Measurements from ENCODE around the gene EFR3B. TPM values are rescaled to one million over a fixed set of nuclear protein-coding genes. Genes with fewer than 3 reads are reported as not detected.

EFR3B gene
- total and polyA plus RNA-seq, 2 of the 4 experiments (the other 2 are of a cell fraction) = 0.38 to 0.90 TPM

GRCh38 chr2:25204190-25204838, 162.4 kb downstream of the EFR3B start:
- in situ Hi-C loops (cut with MboI; ENCODE audit: low sequenced_read_pairs) = no loop called here
- no peak for DNase-seq
- Histone ChIP-seq H3K9me3 (ENCODE audit: control insufficient read depth, insufficient read depth, low read length) (no peaks in the 10 kb centered on the region), H3K27me3 (ENCODE audit: control insufficient read depth, insufficient read depth, low read length) (peaks cover 2% of the 10 kb centered on the region), H4K8ac (ENCODE audit: low read depth in 2 of 2, low read length in 2 of 2) (no peak overlapping the region), H2BK20ac (ENCODE audit: low read depth, low read length) (no peak overlapping the region), H4K20me1 (ENCODE audit: insufficient read depth, low read length) (no peaks in the 10 kb centered on the region), H3K9ac (ENCODE audit: low read depth, low read length) (no peak overlapping the region), H2BK5ac (ENCODE audit: low read depth, low read length, poor library complexity, severe bottlenecking) (no peak overlapping the region), H3K9me1 (ENCODE audit: insufficient read depth, low read length) (no peaks in the 10 kb centered on the region), H3K79me1 (ENCODE audit: low read depth in 1 of 2, low read length in 2 of 2) (no peaks in the 10 kb centered on the region), H3K4me2 (ENCODE audit: low read depth, low read length) (no peak overlapping the region), H3K14ac (replicated peaks; ENCODE audit: low read depth, low read length) (no peak overlapping the region), H4K5ac (ENCODE audit: low read depth, low read length) (no peak overlapping the region), H2AFZ (replicated peaks; ENCODE audit: low read length, poor library complexity) (peak overlapping the region; percentile 78), H2AK5ac (ENCODE audit: low read depth, low read length) (no peak overlapping the region), H2AK9ac (replicated peaks; ENCODE audit: low read depth, low read length, poor library complexity) (no peak overlapping the region), H3K4ac (ENCODE audit: low read depth, low read length) (no peak overlapping the region), H3K18ac (ENCODE audit: low read depth, low read length) (no peak overlapping the region), H3K4me1 (ENCODE audit: control insufficient read depth, insufficient read depth, low read length) (no peaks in the 10 kb centered on the region), H2BK15ac (ENCODE audit: low read depth, low read length) (no peak overlapping the region), H4K91ac (ENCODE audit: insufficient read depth, low read depth, low read length) (no peak overlapping the region), H3K36me3 (ENCODE audit: control insufficient read depth, insufficient read depth, low read length) (no peaks in the 10 kb centered on the region), H2BK120ac (ENCODE audit: low read depth, low read length) (no peak overlapping the region), H3K56ac (ENCODE audit: extremely low read depth, insufficient read depth, low read length) (no peak overlapping the region), H3K27ac (ENCODE audit: insufficient read depth, low read length) (no peak overlapping the region), H3K4me3 (ENCODE audit: insufficient read depth, low read depth, low read length) (no peak overlapping the region), H3K23ac (ENCODE audit: low read depth, low read length) (no peak overlapping the region)
- WGBS, 2 experiments (ENCODE audit: extremely low coverage in 2 of 2, insufficient read length in 1 of 2) = 46% methylated on average over 23 of the region's 59 CpGs; no CpG with 5 or more reads in 1 of the 2 experiments
- TF ChIP-seq SMC3 (IDR thresholded peaks at IDR 0.05; ENCODE audit: low read depth, low read length) (no peak), MXI1 (IDR thresholded peaks at IDR 0.05; ENCODE audit: borderline replicate concordance, low read depth, low read length) (no peak), FOS (IDR thresholded peaks at IDR 0.05; ENCODE audit: low read depth, low read length) (no peak), CEBPB (IDR thresholded peaks at IDR 0.05; ENCODE audit: low read depth, low read length) (no peak), RAD21 (IDR thresholded peaks at IDR 0.05; ENCODE audit: low read length) (no peak)
- BruUV-seq (replicated peaks) = no TSS peak
- intact Hi-C loops (cut with micrococcal nuclease) = no loop called here
- ChIA-PET CTCF (no interaction called here), POLR2A (ENCODE audit: unreplicated experiment) (no interaction called here)
- 0 out of 2 replicates have a peak, but pooled peaks have one; percentile 16 for ATAC-seq (ENCODE audit: low read depth)
- dilution Hi-C loops (cut with HindIII; ENCODE audit: low sequenced_read_pairs, unreplicated experiment) = no loop called here

Data from IMR-90 (cell line).